HG02642 (cell line): ENCODE measurements around the gene FGL2.
"Not testable (repeated sequence)": the region's sequence is repeated elsewhere in the genome, so short reads cannot be mapped to it uniquely, and the experiment has no call there.

Experiments
- ATAC-seq: cut with Tn5 transposase; IDR thresholded peaks from one replicate; pipeline ENCODE4 v1.9.1; 2021; ENCODE audit warnings: mild to moderate bottlenecking; ENCODE audit not compliant: unreplicated experiment, poor library complexity

The FGL2 gene

DNA sequence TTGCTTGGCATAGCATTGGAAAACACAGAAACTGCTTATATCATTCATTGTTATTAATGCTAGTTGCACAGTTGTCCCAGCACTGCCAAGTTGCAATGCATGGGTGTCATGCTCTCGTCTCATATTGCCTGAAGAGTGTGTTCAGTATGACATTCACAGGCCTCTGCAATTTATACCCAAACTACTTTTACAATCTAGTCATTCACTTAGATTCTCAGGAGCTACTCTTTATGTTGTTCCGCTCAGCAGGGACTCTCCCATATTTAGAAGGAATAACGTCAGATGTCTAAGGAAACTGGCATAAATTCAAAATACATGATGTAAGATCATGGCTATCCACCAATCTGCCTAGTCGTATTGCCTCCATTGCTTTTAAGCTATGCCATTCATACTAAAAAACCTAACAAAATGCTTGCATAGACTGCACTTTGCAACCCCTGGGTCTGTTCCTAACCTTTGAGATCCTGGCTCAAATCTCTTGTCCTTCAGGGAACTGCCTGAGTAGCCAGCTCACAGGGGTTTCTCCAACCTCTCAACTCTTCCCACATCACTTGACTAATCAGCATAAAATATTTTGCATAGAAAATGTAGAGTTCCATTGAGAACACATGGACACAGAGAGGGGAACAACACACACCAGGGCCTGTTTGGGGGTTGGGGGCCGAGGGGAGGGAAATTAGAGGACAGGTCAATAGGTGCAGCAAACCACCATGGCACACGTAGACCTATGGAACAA is 27.0 kb downstream of the FGL2 start:
- not testable (repeated sequence) for ATAC-seq

GRCh38 chr7:77171073-77171472 is 28.5 kb downstream of the FGL2 start:
- not testable (repeated sequence) for ATAC-seq

DNA sequence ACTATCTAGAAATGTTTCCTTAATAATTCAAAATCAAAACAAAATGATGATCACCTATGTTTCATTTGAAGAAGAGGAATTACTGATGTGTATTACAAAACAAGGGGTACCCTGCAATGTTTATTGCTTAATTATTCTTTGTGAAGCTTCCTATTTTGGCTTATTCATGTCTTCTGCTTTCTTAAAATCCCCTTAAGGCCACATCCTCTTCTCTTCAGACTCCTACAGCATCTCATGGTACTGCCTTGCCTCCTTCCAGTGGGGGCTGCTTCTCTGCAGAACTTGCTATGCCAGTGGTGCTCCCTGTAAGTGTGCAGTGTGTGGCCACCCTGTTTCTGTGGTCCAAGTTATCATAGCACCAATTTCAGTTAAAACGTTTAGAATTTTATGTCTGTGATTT is 42.2 kb downstream of the FGL2 start:
- peak; percentile 62 for ATAC-seq

DNA sequence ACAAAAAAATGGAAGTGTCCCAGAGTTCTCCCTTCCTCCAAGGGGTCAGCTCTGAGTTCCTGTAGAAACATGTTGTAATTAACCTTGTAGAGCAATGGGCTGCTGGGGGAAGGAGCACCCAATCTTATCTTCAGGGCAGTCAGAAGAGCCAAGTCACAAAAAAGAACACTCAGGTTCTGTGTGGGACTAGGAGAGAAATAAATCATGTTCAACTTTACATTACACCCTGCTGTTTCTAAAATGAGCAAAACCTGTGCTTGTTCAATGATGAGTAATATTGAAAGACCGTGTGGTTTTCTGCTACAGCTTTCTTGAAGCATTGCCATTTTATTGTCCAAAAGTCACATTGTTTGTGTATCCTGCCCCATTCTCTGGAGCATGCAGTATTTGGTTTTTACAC is 42.6 kb downstream of the FGL2 start:
- peak; percentile 82 for ATAC-seq

DNA sequence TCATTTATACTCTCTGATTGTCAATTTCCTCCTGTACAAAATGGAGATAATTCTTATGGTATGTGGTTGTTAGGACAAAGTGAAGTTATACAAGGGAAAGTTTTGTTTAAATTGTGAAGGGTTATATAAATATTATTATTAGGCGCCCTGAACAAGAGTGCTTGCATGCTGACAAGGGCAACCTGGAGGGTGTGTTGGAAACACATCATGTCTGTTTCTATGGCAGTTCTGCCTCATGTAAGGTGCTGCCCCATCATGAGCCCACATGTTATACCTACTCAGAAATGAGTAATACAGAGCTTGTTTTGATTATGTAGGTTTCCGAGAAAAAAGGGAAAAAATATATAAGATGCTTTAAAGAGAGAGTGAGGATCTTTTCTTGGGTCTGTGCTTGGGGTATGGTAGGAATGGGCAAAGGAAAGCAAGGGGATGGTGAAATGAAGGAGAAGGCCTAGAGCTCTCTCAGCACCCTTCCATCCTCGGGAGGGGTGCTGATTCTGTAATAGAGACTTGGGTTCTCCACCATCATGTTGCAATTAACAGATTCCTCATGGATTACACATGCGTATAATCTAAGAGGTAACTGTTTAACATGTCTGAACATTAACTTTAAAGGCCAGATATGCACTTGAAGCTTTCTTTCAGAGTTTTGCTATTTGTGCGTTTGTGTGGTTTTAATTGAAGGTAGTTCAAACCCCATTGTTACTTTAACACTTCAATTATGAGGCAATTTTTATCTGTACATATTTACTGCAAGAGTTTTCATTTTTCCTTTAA is 43.8 kb downstream of the FGL2 start:
- ATAC-seq = not testable (repeated sequence)

- ATAC-seq = peak; percentile 50
These were observed 44.6 kb downstream of the FGL2 start for GRCh38 chr7:77154917-77155464.

GRCh38 chr7:77152232-77152631 is 47.4 kb downstream of the FGL2 start:
- not testable (repeated sequence) for ATAC-seq
